Measurements from ENCODE around the gene EPS8L2.
"Not testable (repeated sequence)": the region's sequence is repeated elsewhere in the genome, so short reads cannot be mapped to it uniquely, and the experiment has no call there.

Gene EPS8L2

DNA sequence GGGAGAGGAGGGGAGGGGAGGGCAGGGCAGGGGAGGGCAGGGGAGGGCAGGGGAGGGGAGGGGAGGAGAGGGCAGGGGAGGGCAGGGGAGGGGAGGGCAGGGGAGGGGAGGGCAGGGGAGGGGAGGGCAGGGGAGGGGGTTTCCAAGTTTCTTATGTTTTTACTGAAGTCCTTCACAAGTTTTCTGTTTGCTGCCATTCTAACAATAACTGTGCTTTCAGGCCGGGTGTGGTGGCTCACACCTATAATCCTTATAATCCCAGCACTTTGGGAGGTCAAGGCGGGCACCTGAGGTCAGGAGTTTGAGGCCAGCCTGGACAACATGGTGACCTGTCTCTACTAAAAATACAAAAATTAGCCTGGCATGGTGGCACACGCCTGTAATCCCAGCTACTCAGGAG is 15.8 kb upstream of the EPS8L2 start:
- not testable (repeated sequence) for DNase-seq (ENCODE audit: low read depth)

GRCh38 chr11:690738-691633 is 15.0 kb upstream of the EPS8L2 start:
- no peak for DNase-seq (ENCODE audit: low read depth)

GRCh38 chr11:691710-692590 is 14.1 kb upstream of the EPS8L2 start:
- DNase-seq (ENCODE audit: low read depth), result no peak

GRCh38 chr11:692824-693414 is 13.1 kb upstream of the EPS8L2 start:
- no peak for DNase-seq (ENCODE audit: low read depth)

GRCh38 chr11:693415-693831 is 12.6 kb upstream of the EPS8L2 start:
- DNase-seq (ENCODE audit: low read depth), result no peak

DNA sequence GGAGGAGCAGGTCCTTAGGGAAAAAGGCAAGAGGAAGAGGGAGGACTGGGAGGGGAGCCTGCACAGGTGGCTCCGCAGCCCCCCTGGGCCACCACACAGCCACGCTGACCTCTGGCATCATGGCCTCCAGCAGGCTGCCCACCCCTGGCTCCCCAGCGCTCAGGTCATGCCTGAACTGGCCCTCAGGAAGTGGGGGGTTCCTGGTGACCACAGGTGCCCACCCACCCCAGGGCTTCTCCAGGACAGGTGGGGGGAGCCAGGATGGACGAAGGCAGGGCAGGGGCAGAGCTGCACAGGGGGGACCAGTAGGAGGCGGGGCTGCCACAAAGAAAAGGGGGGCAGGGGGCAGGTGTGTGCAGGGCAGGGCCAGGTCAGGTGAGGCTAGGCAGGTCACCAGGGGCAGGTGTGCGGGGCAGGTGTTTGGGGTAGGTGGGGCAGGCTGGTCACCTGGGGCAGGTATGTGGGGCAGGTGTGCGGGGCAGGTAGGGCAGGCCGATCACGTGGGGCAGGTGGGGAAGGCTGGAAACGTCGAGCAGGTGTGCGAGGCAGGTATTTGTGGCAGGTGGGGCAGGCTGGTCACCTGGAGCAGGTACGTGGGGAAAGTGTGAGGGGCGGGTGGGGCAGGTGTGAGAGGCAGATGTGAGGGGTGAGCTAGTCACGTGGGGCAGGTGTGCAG is 12.0 kb upstream of the EPS8L2 start:
- DNase-seq (ENCODE audit: low read depth), result no peak

DNA sequence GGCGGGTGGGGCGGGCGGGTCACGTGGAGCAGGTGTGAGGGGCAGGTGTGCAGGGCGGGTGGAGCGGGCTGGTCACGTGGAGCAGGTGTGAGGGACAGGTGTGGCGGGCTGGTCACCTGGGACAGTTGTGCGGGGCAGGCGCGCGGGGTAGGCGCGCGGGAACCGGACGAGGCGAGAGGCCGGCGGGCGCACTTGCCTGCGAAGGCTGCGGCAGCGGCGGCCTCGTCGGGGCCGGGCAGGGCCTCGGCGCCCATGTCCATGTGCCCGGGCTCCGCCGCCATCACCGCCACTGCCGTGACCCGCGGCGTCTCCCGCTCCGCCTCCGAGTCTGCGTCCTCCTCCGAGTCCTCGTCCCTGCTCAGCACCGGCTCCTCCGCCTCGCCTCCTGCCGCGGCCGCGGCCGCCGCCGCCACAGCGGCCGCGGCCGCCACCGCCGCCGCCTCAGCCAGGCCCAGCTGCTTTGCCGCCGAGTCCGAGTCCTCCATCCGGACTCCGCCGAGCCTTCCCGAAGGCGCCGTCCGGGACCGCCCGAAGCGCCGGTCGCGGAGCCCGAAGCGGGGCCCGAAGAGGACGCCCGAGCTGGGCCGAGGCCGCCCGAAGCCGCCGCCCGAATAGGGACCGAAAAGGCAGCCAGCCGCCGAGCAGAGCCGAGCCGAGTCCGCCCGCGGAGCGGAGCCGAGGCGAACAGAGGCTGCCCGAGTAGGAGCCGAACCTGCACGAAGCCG is 11.3 kb upstream of the EPS8L2 start, which contains the start of gene DEAF1:
TSS of gene DEAF1 (minus strand) at position 660 of the 725 bp plus-strand sequence. CDS start at position 485, 175 bp downstream.
- peak; percentile 98 for DNase-seq (ENCODE audit: low read depth)

- no peak for DNase-seq (ENCODE audit: low read depth)
Measured at GRCh38 chr11:695288-695537, 10.8 kb upstream of the EPS8L2 start.

DNA sequence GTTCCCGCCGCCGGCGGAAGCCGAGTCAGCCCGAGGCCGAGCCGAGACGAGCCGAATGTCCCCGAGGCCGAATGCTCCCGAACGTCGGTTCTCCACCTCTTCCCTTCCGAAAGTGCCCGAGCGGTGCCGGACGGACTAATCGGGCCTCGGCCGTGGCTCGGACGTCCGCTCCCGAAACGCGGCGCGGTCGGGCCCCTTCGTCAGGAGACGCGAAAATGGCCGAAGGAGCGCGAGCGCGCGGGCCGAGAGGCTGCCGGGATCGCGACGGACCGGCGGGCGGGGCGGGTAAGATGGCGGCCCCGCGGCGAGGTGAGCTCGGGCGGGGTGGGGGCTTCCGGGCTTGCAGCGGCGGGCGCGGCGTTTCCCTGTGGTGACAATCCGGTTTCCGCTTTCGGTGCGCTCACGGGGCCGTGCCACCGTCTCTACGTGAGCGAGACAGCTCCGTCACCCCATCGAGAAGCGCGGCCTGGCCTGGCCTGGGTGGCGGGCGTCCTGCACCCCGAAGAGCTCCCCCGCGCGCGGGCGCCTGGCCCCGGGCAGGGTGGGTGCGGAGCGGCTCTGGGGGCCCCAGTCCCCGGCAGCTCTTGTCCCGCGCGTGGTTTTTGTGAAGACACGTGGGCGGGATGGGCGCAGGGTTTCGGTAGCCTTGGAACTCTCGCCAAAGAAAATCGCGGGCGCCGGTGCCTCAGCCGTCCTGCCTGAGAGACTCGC is 10.3 kb upstream of the EPS8L2 start, which contains the start of gene TMEM80:
TSS of gene TMEM80 (plus strand) at position 279 of the 711 bp plus-strand sequence. CDS start at position 291, 12 bp downstream.
- DNase-seq (ENCODE audit: low read depth), result peak; percentile 94

DNA sequence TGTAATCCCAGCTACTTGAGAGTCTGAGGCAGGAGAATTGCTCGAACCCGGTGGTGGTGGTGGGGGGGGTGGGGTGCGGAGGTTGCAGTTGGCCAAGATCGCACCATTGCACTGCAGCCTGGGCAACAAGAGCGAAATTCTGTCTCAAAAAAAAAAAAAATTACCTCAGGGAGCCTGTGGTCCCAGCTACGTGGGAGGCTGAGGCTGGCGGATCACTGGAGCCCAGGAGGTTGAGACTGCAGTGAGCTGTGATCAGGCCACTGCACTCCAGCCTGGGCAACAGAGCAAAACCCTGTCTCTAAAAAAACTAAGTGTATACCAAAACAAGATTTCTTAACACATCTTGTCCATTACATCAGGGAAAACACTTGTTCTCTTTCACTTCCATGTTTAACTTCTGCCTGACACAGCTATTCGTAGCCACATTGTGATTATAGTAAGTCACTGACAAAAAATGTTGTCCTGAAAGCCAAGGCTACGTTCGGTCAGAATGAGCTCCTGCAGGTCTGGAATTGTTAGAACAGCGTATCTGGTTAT is 9.0 kb upstream of the EPS8L2 start:
- DNase-seq (ENCODE audit: low read depth), result no peak

DNA sequence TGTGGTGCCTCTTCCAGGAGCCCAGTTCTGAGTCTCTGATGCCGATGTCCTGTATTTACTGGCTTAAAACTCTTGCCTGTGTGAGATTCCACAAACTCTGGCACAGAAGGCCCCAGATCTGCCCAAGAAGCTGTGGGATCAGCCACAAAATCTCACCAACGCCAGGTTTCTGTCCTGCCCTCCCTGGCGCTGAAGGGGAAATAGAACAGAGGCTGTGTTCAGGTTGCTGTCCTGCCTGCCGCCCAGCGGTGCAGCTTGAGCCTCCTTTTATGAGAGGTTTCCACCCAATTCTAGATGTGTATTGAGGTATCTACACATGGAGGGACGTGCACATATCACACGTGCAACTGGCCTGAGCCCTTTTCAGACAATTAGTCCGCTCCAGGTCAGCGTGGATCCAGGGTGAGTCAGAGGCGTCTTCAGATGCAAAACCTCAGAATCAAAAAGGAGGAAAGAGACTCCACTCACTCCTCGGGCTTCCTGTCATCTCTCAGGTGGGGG is 8.2 kb upstream of the EPS8L2 start:
- DNase-seq (ENCODE audit: low read depth), result no peak

GRCh38 chr11:698493-699115 is 7.4 kb upstream of the EPS8L2 start:
- DNase-seq (ENCODE audit: low read depth), result no peak

GRCh38 chr11:699116-699508 is 6.9 kb upstream of the EPS8L2 start:
- DNase-seq (ENCODE audit: low read depth), result no peak

- no peak for DNase-seq (ENCODE audit: low read depth)
Measured at GRCh38 chr11:699753-700152, 6.3 kb upstream of the EPS8L2 start.

GRCh38 chr11:701741-702461 is 4.1 kb upstream of the EPS8L2 start:
- no peak for DNase-seq (ENCODE audit: low read depth)

GRCh38 chr11:702462-703461 is 3.3 kb upstream of the EPS8L2 start:
- DNase-seq (ENCODE audit: low read depth), result no peak

DNA sequence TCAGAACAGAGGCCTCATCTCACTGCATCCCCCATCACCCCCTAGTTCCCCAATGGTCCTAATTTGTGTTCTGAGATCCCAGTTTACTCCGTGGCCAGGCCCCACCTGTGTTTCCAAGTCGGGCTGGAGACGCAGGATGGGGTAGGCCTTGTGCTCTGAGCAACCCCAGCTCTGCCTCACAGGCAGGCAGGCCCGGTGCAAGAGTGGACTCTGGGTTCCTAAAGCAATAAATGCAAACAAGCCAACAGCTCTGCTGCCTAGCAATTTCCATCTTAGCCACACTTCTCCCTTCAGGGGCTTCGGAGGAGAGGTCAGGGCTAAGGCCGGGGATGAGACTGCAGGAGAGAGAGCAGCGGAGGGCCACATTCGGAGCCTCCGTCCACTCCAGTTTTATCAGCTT is 2.5 kb upstream of the EPS8L2 start:
- DNase-seq (ENCODE audit: low read depth), result no peak

GRCh38 chr11:704228-704674 is 1.8 kb upstream of the EPS8L2 start:
- no peak for DNase-seq (ENCODE audit: low read depth)
